Uterus (tissue), 2 donors: ENCODE results near the gene ERVFRD-1.

Source experiments
- CTCF ChIP-seq, 4 experiments: fragments of 200-600 bp in 2 of 4; fragments of 450-650 bp in 2 of 4; sonication (generic) in 2 of 4; IDR thresholded peaks; one replicate each; pipeline ENCODE4 v1.5.1; 2016 to 2019; ENCODE audit warnings: antibody characterized with exemption in 4 of 4, mild to moderate bottlenecking in 2 of 4, moderate library complexity in 1 of 4
- POLR2A ChIP-seq, 2 donors: fragments of 450-650 bp; IDR thresholded peaks; one replicate each; pipeline ENCODE4 v1.6.1; 2016; ENCODE audit warnings: antibody characterized with exemption in 2 of 2, mild to moderate bottlenecking in 1 of 2, moderate library complexity in 1 of 2

GRCh38 chr6:11093376-11093625 is 18.2 kb downstream of the ERVFRD-1 start:
- TF ChIP-seq CTCF (IDR thresholded peaks at IDR 0.05): no peak
- TF ChIP-seq POLR2A (IDR thresholded peaks at IDR 0.05): no peak
